Measurements from ENCODE around the gene GOSR2. TPM values are rescaled to one million over a fixed set of nuclear protein-coding genes. Genes with fewer than 3 reads are reported as not detected.
"Not testable (repeated sequence)": the region's sequence is repeated elsewhere in the genome, so short reads cannot be mapped to it uniquely, and the experiment has no call there.

Gene GOSR2
- total RNA-seq, 2 donors from 2014 or later = 44.4 to 60.4 TPM

DNA sequence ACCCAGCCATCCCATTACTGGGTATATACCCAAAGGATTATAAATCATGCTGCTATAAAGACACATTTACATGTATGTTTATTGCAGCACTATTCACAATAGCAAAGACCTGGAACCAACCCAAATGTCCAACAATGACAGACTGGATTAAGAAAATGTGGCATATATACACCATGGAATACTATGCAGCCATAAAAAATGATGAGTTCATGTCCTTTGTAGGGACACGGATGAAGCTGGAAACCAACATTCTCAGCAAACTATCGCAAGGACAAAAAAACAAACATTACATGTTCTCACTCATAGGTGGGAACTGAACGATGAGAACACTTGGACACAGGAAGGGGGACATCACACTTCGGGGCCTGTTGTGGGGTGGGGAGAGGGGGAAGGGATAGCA lies 998 bp upstream of the GOSR2 start:
- intact Hi-C loops (cut with DNase I); ATAC-seq; DNase-seq: not testable (repeated sequence)

DNA sequence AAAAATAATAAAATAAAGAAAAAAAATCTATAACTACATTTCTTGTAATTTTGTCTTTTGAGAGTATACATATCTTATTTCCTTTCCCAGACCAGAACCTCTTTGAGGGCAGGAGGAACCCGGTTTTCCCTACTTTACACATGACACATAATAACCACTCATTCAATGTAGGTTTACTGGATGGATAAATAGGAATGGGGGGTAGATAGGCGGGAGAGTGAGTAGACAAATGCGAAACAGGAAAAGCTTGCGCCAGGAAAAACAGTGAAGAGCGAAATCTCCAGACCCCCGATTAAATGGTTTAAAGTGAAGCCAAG lies 515 bp upstream of the GOSR2 start:
- ATAC-seq (peak in 1 of 2 donors; percentile 35), DNase-seq (no peak)
- intact Hi-C loops (cut with DNase I) = no loop called here

DNA sequence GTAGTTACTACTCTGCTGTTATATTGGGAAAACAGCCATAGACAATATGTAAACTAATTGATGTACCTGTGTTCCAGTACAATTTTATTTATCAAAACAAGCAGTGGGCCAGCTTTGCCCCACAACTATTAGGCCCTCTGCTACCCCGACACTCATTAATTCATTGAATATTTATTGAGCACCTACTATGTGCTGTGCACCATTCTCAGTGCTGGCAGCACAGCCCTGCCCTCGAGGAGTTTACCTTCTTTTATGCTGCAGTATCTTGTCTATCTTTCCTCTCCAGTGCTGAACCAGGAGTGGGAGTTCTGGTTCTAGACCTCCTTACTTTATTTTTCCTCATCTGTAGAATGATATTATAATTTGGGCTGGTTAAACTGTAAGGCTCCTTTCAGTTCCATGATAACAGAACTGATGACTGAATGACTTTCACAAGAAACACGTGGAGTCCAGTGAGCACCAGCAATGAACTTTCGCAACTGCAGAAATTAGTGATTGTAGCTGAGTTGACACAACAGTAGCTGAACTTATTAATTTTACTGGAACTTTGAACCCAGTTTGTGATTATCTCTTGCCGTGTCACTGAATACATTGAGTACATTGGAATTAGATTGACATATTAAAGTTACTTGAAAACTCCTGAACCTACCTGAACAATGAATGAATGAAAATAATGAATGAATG lies 2.4 kb downstream of the GOSR2 start:
- intact Hi-C loops (cut with DNase I) = no loop called here
- DNase-seq (no peak), ATAC-seq (no peak)

- no peak for ATAC-seq
- DNase-seq = no peak
- intact Hi-C loops (cut with DNase I) = no loop called here
Observed at GRCh38 chr17:46928467-46929261, 5.7 kb downstream of the GOSR2 start.

GRCh38 chr17:46929413-46929812 lies 6.5 kb downstream of the GOSR2 start:
- intact Hi-C loops (cut with DNase I) = no loop called here
- DNase-seq (no peak), ATAC-seq (peak in 1 of 2 donors; percentile 69)

DNA sequence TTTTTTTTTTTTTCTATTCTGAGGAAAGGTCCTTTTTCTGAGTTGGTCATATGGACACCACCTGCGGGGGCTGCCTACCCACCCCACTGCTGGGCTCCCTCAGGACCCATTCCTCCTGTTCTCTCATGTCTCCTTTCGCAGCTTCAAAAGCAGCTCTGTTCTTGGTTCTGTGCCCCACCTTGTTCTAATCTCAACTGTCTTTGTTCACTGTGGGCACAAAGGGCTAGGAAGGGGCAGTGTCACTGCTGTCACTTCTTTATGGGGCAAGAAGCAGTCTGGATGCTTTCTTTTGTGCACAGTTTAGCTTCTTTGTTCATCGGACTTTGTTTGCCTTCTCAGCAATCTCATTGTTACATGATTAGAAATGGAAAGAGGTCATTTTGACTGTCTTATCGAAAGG lies 7.1 kb downstream of the GOSR2 start:
- intact Hi-C loops (cut with DNase I) = no loop called here
- no peak for DNase-seq
- no peak for ATAC-seq

- ATAC-seq = no peak
- intact Hi-C loops (cut with DNase I) = no loop called here
- no peak for DNase-seq
Observed at GRCh38 chr17:46931596-46931995, 8.6 kb downstream of the GOSR2 start.

DNA sequence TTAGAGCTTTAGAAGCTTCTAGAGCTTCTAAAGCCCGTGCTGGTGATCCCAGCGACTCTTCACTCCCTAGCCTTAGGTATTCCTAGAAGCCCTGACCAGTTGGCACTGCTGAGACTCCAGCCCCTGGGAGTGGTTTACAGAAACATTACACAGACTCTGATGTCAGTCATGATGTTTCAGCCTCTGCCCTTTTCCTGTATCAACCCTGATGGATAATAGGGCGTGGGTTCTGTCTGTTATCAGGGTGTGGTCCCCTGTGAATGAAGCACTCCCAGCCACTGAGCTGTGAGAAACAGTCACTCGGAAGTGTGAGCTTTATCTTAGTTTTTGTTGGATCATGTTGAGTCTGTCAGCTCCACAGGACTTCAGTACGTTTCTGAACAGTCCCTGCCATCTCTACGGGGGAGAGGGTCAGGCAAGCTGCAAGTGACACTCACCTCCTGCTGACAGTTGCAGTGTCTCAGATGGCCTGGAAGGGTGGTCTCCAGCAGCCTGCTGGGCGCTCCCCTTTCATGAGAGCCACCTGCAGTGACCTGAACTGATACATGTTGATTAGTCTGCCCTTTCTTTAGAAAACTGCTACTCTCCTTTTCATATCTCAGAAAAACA lies 12.8 kb downstream of the GOSR2 start:
- peak; percentile 78 for DNase-seq
- peak; percentile 63 to 95 for ATAC-seq
- intact Hi-C loops (cut with DNase I) = no loop called here

GRCh38 chr17:46940692-46941404 lies 17.9 kb downstream of the GOSR2 start:
- peak; percentile 70 to 83 for ATAC-seq
- intact Hi-C loops (cut with DNase I) = loop anchor here in 1 of 2 donors (5.0 kb wide), 2 partner anchors 61 to 99 kb away; no protein-coding TSS in a partner anchor
- peak; percentile 80 for DNase-seq

GRCh38 chr17:46942441-46943217 lies 19.7 kb downstream of the GOSR2 start:
- peak; percentile 66 for DNase-seq
- ATAC-seq = peak; percentile 60 to 61
- intact Hi-C loops (cut with DNase I) = loop anchor here (2.0 to 5.0 kb wide), 3 partner anchors 58 to 100 kb away; no protein-coding TSS in a partner anchor

GRCh38 chr17:46943218-46943500 lies 20.2 kb downstream of the GOSR2 start:
- DNase-seq = no peak
- ATAC-seq = no peak
- intact Hi-C loops (cut with DNase I) = loop anchor here (2.0 to 5.0 kb wide), 3 partner anchors 58 to 101 kb away; no protein-coding TSS in a partner anchor

DNA sequence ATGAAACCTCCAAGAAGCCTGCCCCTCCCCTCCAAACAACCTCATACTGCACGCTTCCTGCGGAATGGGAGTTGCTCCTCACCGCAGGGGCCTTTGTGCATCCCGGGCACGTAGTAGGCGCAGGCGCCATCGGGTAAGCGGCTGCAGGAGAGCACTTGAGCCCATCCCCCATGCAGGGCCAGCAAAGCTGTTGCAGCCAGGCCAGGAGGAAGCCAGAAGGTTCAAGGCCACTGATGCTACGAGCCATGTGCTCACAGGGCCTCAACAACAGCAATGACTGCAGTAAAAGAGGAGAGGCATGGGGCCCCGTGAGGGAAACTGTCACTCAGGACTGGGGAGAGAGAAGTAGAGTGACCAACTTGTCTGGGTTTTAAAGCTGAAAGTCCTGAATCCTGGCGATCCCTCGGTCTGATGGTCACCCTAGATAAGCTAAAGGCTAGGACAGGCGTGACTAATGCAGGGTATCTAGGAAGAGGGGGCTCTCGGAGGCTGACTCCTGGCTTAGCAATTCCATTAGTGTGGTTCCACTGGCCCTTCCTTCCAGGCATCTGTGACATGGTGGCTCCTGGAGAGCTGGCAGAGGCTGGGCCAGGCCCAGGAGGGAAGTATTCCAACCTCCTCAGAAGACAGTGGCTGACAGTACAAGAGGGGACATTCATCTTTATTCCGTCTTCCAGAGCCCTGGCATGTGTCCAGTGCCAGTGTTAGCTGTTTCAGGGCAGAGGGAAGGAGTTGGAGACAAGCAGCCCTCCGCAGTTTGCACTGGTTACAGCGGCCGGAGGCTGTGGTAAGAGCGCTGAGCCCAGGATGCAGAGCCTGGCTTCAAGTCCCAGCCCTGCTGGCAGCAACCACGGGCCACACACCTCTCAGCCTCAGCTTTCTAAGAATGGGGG lies 20.8 kb downstream of the GOSR2 start:
- DNase-seq (no peak), ATAC-seq (peak in 1 of 2 donors; percentile 16)
- intact Hi-C loops (cut with DNase I) = loop anchor here (2.0 to 5.0 kb wide), 3 partner anchors 57 to 101 kb away; no protein-coding TSS in a partner anchor

DNA sequence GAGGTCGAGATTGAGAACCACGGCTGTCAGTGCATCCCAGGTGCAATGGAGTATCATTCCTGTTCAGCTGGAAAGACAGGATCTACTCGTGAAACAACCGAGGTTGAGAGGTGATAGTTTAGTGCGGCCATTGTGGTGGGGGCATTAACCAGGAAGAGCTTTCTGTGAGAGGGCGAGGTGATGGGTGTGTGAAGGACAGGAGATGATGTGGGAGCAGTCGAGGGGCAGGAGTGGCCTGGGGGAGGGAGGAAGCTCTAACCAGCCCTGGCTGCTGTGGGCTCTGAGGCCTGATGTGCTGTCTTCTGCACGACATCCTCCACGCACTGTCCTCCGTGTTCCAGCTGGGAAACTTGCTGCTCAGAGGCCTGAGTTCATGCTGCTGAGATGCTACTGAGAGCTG lies 22.0 kb downstream of the GOSR2 start:
- ATAC-seq (no peak), DNase-seq (no peak)
- intact Hi-C loops (cut with DNase I) = loop anchor here in 1 of 2 donors (5.0 kb wide), 2 partner anchors 57 to 103 kb away; no protein-coding TSS in a partner anchor

GRCh38 chr17:46947216-46947615 lies 24.3 kb downstream of the GOSR2 start:
- DNase-seq (no peak), ATAC-seq (no peak)
- intact Hi-C loops (cut with DNase I) = no loop called here

DNA sequence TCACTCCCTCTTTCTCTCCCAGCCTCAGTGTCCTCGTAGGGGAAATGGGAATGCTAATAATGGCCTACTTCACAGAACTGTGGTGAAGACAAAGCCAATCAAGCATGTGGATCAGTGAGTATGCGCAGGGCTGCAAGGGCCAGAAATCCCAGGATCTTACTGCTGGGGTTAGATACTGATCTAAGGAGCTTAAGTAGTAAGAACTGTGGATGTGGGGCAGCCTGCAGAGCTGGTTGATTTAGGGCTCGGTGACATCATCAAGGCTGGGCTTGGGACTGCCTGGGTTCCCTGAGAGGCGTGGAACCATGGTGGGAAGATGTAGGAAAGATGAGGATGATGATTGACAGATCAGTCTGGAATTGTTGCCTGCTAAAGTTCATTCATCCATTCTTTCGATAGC lies 25.6 kb downstream of the GOSR2 start:
- ATAC-seq (no peak), DNase-seq (no peak)
- intact Hi-C loops (cut with DNase I) = no loop called here

DNA sequence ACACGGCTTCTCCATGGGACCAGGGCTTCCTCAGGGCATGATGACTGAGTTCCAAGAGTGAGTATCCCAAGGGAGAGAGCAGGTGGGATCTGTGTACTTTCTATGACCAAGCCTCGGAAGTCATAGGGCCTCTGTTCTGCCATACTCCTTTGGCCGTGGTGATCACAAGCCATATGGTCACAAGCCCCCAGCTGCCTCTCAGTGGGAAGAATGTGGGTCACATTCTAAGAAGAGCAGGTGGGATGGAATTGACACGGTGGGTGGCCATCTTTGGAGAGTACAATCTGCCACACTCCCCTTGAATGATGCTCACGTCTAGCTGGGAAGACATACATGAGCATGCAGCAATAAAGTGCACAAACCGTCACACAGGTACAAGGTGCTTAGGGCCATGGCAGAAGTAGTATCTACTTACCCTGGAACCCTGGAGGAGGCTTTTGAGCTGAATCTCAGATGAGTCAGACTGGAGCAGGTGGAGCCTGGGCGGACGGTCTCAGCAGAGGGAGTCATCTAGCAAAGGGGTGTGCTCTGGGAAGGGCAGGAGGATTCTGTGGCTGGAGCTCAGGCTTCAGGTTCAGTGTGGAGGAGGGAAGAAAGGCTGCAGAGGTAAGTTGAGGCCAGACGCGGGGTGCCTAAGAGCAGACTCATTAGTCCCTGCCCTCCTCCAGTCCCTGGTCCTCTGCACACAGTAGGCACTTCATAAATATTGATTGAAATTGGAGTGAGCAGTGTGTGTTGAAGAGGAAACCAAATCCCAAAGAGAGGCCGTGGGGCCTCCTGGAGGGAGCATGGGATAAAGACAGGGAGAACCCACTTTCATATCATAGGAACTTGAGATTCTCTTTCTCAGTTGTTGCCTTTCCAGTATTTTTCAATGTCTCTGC lies 26.6 kb downstream of the GOSR2 start:
- no peak for ATAC-seq
- intact Hi-C loops (cut with DNase I) = no loop called here
- no peak for DNase-seq

Data from left cardiac atrium (tissue), 4 donors.